MM.1S (cell line): ENCODE data around the gene PPP1R1C.

Experiments
- EZH2 ChIP-seq: fragments of 300-600 bp; sonication (generic); optimal IDR thresholded peaks from 2 replicates; pipeline ENCODE3; 2017; ENCODE audit warnings: low read depth, mild to moderate bottlenecking, antibody characterized with exemption, low read length, mixed read lengths
- EZH2phosphoT487 ChIP-seq: fragments of 300-600 bp; sonication (generic); IDR thresholded peaks from 2 replicates; pipeline ENCODE4 v1.6.1; 2018; ENCODE audit warnings: antibody characterized with exemption, low read length
- TF ChIP-seq, protein P1 (sequence below): fragments of 300-600 bp; sonication (generic); IDR thresholded peaks from 2 replicates; pipeline ENCODE4 v1.5.1; 2016; ENCODE audit warnings: antibody characterized with exemption, low read length, mixed read lengths

GRCh38 chr2:181957668-181958067 lies 28.0 kb upstream of the PPP1R1C start:
- TF ChIP-seq, protein P1, sequence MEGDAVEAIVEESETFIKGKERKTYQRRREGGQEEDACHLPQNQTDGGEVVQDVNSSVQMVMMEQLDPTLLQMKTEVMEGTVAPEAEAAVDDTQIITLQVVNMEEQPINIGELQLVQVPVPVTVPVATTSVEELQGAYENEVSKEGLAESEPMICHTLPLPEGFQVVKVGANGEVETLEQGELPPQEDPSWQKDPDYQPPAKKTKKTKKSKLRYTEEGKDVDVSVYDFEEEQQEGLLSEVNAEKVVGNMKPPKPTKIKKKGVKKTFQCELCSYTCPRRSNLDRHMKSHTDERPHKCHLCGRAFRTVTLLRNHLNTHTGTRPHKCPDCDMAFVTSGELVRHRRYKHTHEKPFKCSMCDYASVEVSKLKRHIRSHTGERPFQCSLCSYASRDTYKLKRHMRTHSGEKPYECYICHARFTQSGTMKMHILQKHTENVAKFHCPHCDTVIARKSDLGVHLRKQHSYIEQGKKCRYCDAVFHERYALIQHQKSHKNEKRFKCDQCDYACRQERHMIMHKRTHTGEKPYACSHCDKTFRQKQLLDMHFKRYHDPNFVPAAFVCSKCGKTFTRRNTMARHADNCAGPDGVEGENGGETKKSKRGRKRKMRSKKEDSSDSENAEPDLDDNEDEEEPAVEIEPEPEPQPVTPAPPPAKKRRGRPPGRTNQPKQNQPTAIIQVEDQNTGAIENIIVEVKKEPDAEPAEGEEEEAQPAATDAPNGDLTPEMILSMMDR = no peak
- TF ChIP-seq EZH2phosphoT487 = no peak
- no peak for TF ChIP-seq EZH2
